Endothelial cell (in vitro differentiated cells): Measurements from ENCODE around the gene ANKRD33B. TPM values are rescaled to one million over a fixed set of nuclear protein-coding genes. Genes with fewer than 3 reads are reported as not detected.

Experiments used
- DNase-seq: peaks from one replicate; pipeline ENCODE4 v3.0.0; 2021; ENCODE audit warnings: low spot score
- H3K27ac Mint-ChIP-seq: one replicate; pipeline ENCODE4 v1.8.0; 2021; ENCODE audit warnings: mixed read lengths, inconsistent platforms; ENCODE audit not compliant: unreplicated experiment
- H3K27me3 Mint-ChIP-seq: one replicate; pipeline ENCODE4 v1.8.0; 2021; ENCODE audit warnings: mild to moderate bottlenecking, moderate library complexity, mixed read lengths, inconsistent platforms; ENCODE audit not compliant: unreplicated experiment
- H3K36me3 Mint-ChIP-seq: one replicate; pipeline ENCODE4 v1.8.0; 2021; ENCODE audit warnings: mild to moderate bottlenecking, low read depth, mixed read lengths, inconsistent platforms; ENCODE audit not compliant: unreplicated experiment
- H3K4me1 Mint-ChIP-seq: one replicate; pipeline ENCODE4 v1.8.0; 2021; ENCODE audit warnings: mild to moderate bottlenecking, mixed read lengths, inconsistent platforms; ENCODE audit not compliant: unreplicated experiment
- H3K4me3 Mint-ChIP-seq: one replicate; pipeline ENCODE4 v1.8.0; 2021; ENCODE audit warnings: mild to moderate bottlenecking, mixed read lengths, inconsistent platforms; ENCODE audit not compliant: unreplicated experiment
- H3K9me3 Mint-ChIP-seq: one replicate; pipeline ENCODE4 v1.8.0; 2021; ENCODE audit warnings: mixed read lengths, inconsistent platforms; ENCODE audit not compliant: unreplicated experiment
- CTCF ChIP-seq: fragments of 200-600 bp; sonication (generic); IDR thresholded peaks from one replicate; pipeline ENCODE4 v1.5.0; 2021; ENCODE audit warnings: antibody characterized with exemption; ENCODE audit not compliant: unreplicated experiment
- total RNA-seq: library from RNA; stranded (reverse); fragmentation: NEBNext Ultra II Directional; extraction: Animal tissue kit (Norgen Biotek cat#: 25700); gene quantifications from one replicate; pipeline ENCODE4 v1.2.1, GENCODE V29; 2021; ENCODE audit not compliant: unreplicated experiment

ANKRD33B gene
- total RNA-seq, 1 donor from 2014 or later = 7.0 TPM

GRCh38 chr5:10538103-10538788, 25.6 kb upstream of the ANKRD33B start:
- peaks cover 6% of the 10 kb centered on the region for H3K4me1 Mint-ChIP-seq
- no peak for TF ChIP-seq CTCF
- H3K27me3 Mint-ChIP-seq = peaks cover 8% of the 10 kb centered on the region
- no peaks in the 10 kb centered on the region for H3K36me3 Mint-ChIP-seq
- H3K9me3 Mint-ChIP-seq = no peaks in the 10 kb centered on the region
- H3K27ac Mint-ChIP-seq = no peak overlapping the region
- DNase-seq = no peak
- H3K4me3 Mint-ChIP-seq = no peak overlapping the region

- Mint-ChIP-seq H3K27ac (peak overlapping the region; percentile 27), H3K4me1 (peaks cover 6% of the 10 kb centered on the region), H3K9me3 (no peaks in the 10 kb centered on the region), H3K4me3 (no peak overlapping the region), H3K27me3 (peaks cover 8% of the 10 kb centered on the region), H3K36me3 (no peaks in the 10 kb centered on the region)
- TF ChIP-seq CTCF = no peak
- no peak for DNase-seq
Observed at GRCh38 chr5:10538789-10539686, 24.8 kb upstream of the ANKRD33B start.

GRCh38 chr5:10539687-10539998, 24.2 kb upstream of the ANKRD33B start:
- Mint-ChIP-seq H3K36me3 (no peaks in the 10 kb centered on the region), H3K9me3 (no peaks in the 10 kb centered on the region), H3K4me3 (no peak overlapping the region), H3K27ac (peak overlapping the region; percentile 27), H3K27me3 (peaks cover 8% of the 10 kb centered on the region), H3K4me1 (peaks cover 6% of the 10 kb centered on the region)
- TF ChIP-seq CTCF = no peak
- no peak for DNase-seq

- Mint-ChIP-seq H3K9me3 (no peaks in the 10 kb centered on the region), H3K4me1 (peaks cover 6% of the 10 kb centered on the region), H3K27me3 (peaks cover 8% of the 10 kb centered on the region), H3K36me3 (no peaks in the 10 kb centered on the region), H3K4me3 (no peak overlapping the region), H3K27ac (no peak overlapping the region)
- no peak for DNase-seq
- TF ChIP-seq CTCF = no peak
Observed at GRCh38 chr5:10540036-10540544, 23.8 kb upstream of the ANKRD33B start.
